OCI-LY7 (cell line): Measurements from ENCODE around the gene ANO6. TPM values are rescaled to one million over a fixed set of nuclear protein-coding genes. Genes with fewer than 3 reads are reported as not detected.

Experiments
- BruUV-seq: library from RNA; stranded (reverse); fragments of 400-500 nt; replicated peaks from 2 replicates; lab custom pipeline; 2021; lab: Mats Ljungman, UMichigan
- CTCF ChIA-PET: fragments of 300-600 bp; sonication (Branson Sonifier 250); formaldehyde crosslinking; loops from one replicate; lab custom pipeline; 2022; ENCODE audit warnings: antibody characterized with exemption; ENCODE audit not compliant: unreplicated experiment; lab: Charles Lee
- POLR2A ChIA-PET: fragments of 300-600 bp; sonication (Branson Sonifier 250); formaldehyde crosslinking; loops from one replicate; lab custom pipeline; 2022; ENCODE audit warnings: antibody characterized with exemption; lab: Charles Lee
- DNase-seq: peaks from one replicate; pipeline ENCODE4 v3.0.0-alpha.2; 2015; ENCODE audit warnings: low spot score
- H2AFZ ChIP-seq: fragments of 200-600 bp; sonication (generic), shearing (Covaris generic); 2 replicates; pipeline ENCODE4 v1.6.1; 2014; ENCODE audit warnings: mild to moderate bottlenecking, antibody characterized with exemption, low read length, moderate library complexity
- H3K27ac ChIP-seq: fragments of 200-600 bp; sonication (generic); 2 replicates; pipeline ENCODE4 v1.5.1; 2014; ENCODE audit warnings: mixed run types, low read depth, mild to moderate bottlenecking, moderate library complexity, low read length, inconsistent platforms; ENCODE audit not compliant: poor library complexity, severe bottlenecking
- H3K36me3 ChIP-seq: fragments of 200-600 bp; sonication (generic); 2 replicates; pipeline ENCODE4 v1.6.1; 2014; ENCODE audit warnings: mild to moderate bottlenecking, antibody characterized with exemption, low read length, moderate library complexity, mixed read lengths; ENCODE audit not compliant: insufficient read depth
- H3K4me1 ChIP-seq: fragments of 200-600 bp; sonication (generic); 2 replicates; pipeline ENCODE4 v1.5.1; 2014; ENCODE audit warnings: mild to moderate bottlenecking, low read length; ENCODE audit not compliant: insufficient read depth, poor library complexity, severe bottlenecking
- H3K4me2 ChIP-seq: fragments of 200-600 bp; sonication (generic); 2 replicates; pipeline ENCODE4 v1.6.1; 2014; ENCODE audit warnings: mild to moderate bottlenecking, low read length
- H3K4me3 ChIP-seq: fragments of 200-600 bp; sonication (generic); 2 replicates; pipeline ENCODE4 v1.5.1; 2014; ENCODE audit warnings: mild to moderate bottlenecking, low read depth, low read length; ENCODE audit not compliant: poor library complexity, severe bottlenecking
- H3K79me2 ChIP-seq: fragments of 200-600 bp; sonication (generic); 2 replicates; pipeline ENCODE4 v1.6.1; 2016; ENCODE audit warnings: low read depth, mild to moderate bottlenecking, low read length, moderate library complexity, mixed read lengths; ENCODE audit not compliant: insufficient read depth
- H3K9me2 ChIP-seq: fragments of 200-600 bp; sonication (generic); 2 replicates; pipeline ENCODE4 v1.6.1; 2016; ENCODE audit warnings: mild to moderate bottlenecking, low read length, mixed read lengths; ENCODE audit not compliant: insufficient read depth
- H3K9me3 ChIP-seq: fragments of 200-600 bp; sonication (generic); 2 replicates; pipeline ENCODE4 v1.6.1; 2014; ENCODE audit warnings: mild to moderate bottlenecking, mixed run types, low read length, mixed read lengths
- H4K20me1 ChIP-seq: fragments of 200-600 bp; sonication (generic); 2 replicates; pipeline ENCODE4 v1.6.1; 2014; ENCODE audit warnings: mild to moderate bottlenecking, antibody characterized with exemption, low read length, moderate library complexity, mixed read lengths; ENCODE audit not compliant: insufficient read depth
- CTCF ChIP-seq: fragments of 200-600 bp; sonication (generic); conservative IDR thresholded peaks from 2 replicates; pipeline ENCODE4 v1.5.1; 2014; ENCODE audit warnings: mild to moderate bottlenecking, antibody characterized with exemption, low read length, moderate library complexity, mixed read lengths
- EZH2phosphoT487 ChIP-seq: fragments of 200-600 bp; sonication (generic); IDR thresholded peaks from 2 replicates; pipeline ENCODE4 v1.6.1; 2018; ENCODE audit warnings: low read depth, borderline replicate concordance, mild to moderate bottlenecking, mixed run types, antibody characterized with exemption, low read length, moderate library complexity, mixed read lengths
- intact Hi-C: fragments of 100-400 bp; cut with micrococcal nuclease; formaldehyde crosslinking; loops from one replicate; pipeline ENCODE4 v1.10.0; 2022; ENCODE audit not compliant: unreplicated experiment
- total RNA-seq, 2 experiments: library from RNA; depleted of rRNA in 1 of 2; stranded (reverse); fragments of >200 nt in 1 of 2; shearing (Covaris generic) in 1 of 2; gene quantifications; 2 replicates each; pipeline ENCODE4 v1.2.3, GENCODE V29; 2014 to 2022

ANO6 gene
- total RNA-seq, 2 experiments from 2014 or later, result 15.0 to 17.7 TPM

DNA sequence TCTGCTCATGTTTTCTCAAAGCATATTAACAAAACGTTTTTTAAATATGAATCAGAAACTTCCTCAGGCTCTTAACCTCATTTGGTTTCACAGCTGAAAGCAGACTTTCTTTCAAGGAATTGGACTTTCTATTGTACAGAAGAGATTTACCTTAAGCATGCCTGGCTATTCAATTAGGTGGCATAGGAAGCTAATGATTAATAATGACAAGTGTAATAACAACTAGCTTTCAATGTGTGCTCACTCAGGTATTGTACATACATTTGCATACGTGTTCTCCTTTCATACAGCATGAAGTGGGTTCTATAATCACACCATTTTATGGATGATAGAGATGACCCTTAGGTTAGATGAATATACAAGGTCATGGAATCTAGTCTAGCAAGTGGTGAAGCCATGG lies 115.7 kb downstream of the ANO6 start:
- no peaks in the 10 kb centered on the region for H3K79me2 ChIP-seq
- no peak for DNase-seq
- POLR2A ChIA-PET, result interaction anchor here (0.6 kb wide), 1 partner anchor 38 kb away, joined by 3 read pairs; no protein-coding TSS in a partner anchor
- intact Hi-C loops, result no loop called here
- H3K4me2 ChIP-seq, result no peak overlapping the region
- no TSS peak for BruUV-seq
- no peak for TF ChIP-seq CTCF
- no peak for TF ChIP-seq EZH2phosphoT487
- CTCF ChIA-PET, result no interaction called here
- no peaks in the 10 kb centered on the region for H4K20me1 ChIP-seq
- no peaks in the 10 kb centered on the region for H3K9me3 ChIP-seq
- H2AFZ ChIP-seq, result no peak overlapping the region
- H3K27ac ChIP-seq, result no peak overlapping the region
- no peaks in the 10 kb centered on the region for H3K36me3 ChIP-seq
- H3K4me1 ChIP-seq, result no peaks in the 10 kb centered on the region
- H3K4me3 ChIP-seq, result no peak overlapping the region
- no peaks in the 10 kb centered on the region for H3K9me2 ChIP-seq

DNA sequence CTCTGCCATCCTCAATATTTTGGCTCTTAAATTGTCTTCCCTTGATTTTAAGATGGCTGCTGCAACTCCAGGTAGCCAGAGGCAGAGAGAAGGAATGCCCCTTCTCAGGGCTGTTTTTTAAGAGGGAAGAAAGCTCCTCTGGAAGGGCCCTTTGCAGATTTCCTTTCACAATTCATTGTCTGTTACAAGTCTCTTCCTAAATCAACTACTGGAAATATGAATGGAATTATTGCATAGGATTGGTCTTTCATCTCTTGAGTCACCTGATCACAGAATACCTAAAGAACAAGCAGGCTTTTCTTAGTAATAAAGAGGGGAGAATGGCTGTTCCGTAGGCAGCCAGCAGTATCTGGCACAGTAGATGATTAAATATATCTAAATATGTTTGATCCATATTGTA lies 118.5 kb downstream of the ANO6 start:
- Histone ChIP-seq H4K20me1 (no peaks in the 10 kb centered on the region), H3K4me1 (no peaks in the 10 kb centered on the region), H3K4me2 (no peak overlapping the region), H3K27ac (no peak overlapping the region), H3K79me2 (no peaks in the 10 kb centered on the region), H2AFZ (no peak overlapping the region), H3K9me3 (no peaks in the 10 kb centered on the region), H3K9me2 (no peaks in the 10 kb centered on the region), H3K4me3 (no peak overlapping the region), H3K36me3 (no peaks in the 10 kb centered on the region)
- TF ChIP-seq CTCF, result no peak
- TF ChIP-seq EZH2phosphoT487, result no peak
- DNase-seq, result no peak
- intact Hi-C loops, result no loop called here
- ChIA-PET CTCF (no interaction called here), POLR2A (no interaction called here)
- BruUV-seq, result no TSS peak

DNA sequence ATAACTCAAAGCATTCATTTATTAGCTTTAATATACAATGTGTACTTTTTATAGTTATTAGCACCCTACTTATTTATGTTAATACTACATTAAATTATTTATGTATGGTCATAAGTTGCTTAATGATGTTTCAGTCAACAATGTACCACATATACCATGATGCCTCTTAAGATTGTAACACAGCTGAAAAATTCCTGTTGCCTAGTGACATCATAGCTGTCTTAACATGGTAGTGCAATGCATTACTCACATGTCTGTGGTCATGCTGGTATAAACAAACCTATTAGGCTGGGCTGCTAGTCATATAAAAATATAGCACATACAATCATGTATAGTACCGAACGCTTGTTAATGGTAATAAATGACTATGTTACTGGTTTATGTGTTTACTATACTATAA lies 120.4 kb downstream of the ANO6 start:
- ChIA-PET POLR2A (interaction anchor here (0.5 to 1.5 kb wide), 2 partner anchors 9 to 36 kb away, joined by 4 to 6 read pairs; no protein-coding TSS in a partner anchor), CTCF (no interaction called here)
- Histone ChIP-seq H3K79me2 (no peaks in the 10 kb centered on the region), H3K36me3 (no peaks in the 10 kb centered on the region), H3K4me2 (no peak overlapping the region), H3K27ac (no peak overlapping the region), H3K4me1 (no peaks in the 10 kb centered on the region), H3K4me3 (no peak overlapping the region), H3K9me3 (no peaks in the 10 kb centered on the region), H3K9me2 (no peaks in the 10 kb centered on the region), H2AFZ (no peak overlapping the region), H4K20me1 (no peaks in the 10 kb centered on the region)
- intact Hi-C loops, result no loop called here
- TF ChIP-seq EZH2phosphoT487 (no peak), CTCF (no peak)
- no peak for DNase-seq
- BruUV-seq, result no TSS peak
